Suprapubic skin (tissue), 4 donors: ENCODE measurements around the gene RNF215. TPM values are rescaled to one million over a fixed set of nuclear protein-coding genes. Genes with fewer than 3 reads are reported as not detected.

Source experiments
- DNase-seq, 2 donors: peaks; one replicate each; pipeline ENCODE4 v3.0.0-alpha.2; 2019; ENCODE audit warnings: low spot score in 2 of 2
- H3K27ac ChIP-seq: fragments of 200-600 bp; sonication (generic); one replicate; pipeline ENCODE4 v1.5.1; 2019
- H3K27me3 ChIP-seq: fragments of 200-600 bp; sonication (generic); one replicate; pipeline ENCODE4 v1.5.1; 2019
- H3K36me3 ChIP-seq: fragments of 200-600 bp; sonication (generic); one replicate; pipeline ENCODE4 v1.5.1; 2019
- H3K4me1 ChIP-seq: fragments of 200-600 bp; sonication (generic); one replicate; pipeline ENCODE4 v1.5.1; 2019
- H3K4me3 ChIP-seq: fragments of 200-600 bp; sonication (generic); one replicate; pipeline ENCODE4 v1.5.1; 2019; ENCODE audit warnings: mild to moderate bottlenecking
- H3K9me3 ChIP-seq: fragments of 200-600 bp; sonication (generic); one replicate; pipeline ENCODE4 v1.5.1; 2019
- CTCF ChIP-seq, 2 donors: fragments of 200-600 bp in 1 of 2; fragments of 450-650 bp in 1 of 2; sonication (generic) in 1 of 2; IDR thresholded peaks; one replicate each; pipeline ENCODE4 v1.5.1; 2016 to 2019; ENCODE audit warnings: antibody characterized with exemption in 2 of 2, mild to moderate bottlenecking in 1 of 2, moderate library complexity in 1 of 2
- EP300 ChIP-seq: sonication (generic); formaldehyde crosslinking; IDR thresholded peaks from one replicate; pipeline ENCODE4 v1.6.1; 2017; ENCODE audit warnings: antibody characterized with exemption
- POLR2A ChIP-seq, 2 donors: fragments of 450-650 bp; IDR thresholded peaks; one replicate each; pipeline ENCODE4 v1.6.1; 2017; ENCODE audit warnings: antibody characterized with exemption in 2 of 2, mild to moderate bottlenecking in 2 of 2, moderate library complexity in 2 of 2
- POLR2AphosphoS5 ChIP-seq, 3 donors: sonication (generic); formaldehyde crosslinking; IDR thresholded peaks; one replicate each; pipeline ENCODE4 v1.6.1; 2017; ENCODE audit warnings: antibody characterized with exemption in 3 of 3
- WGBS: methylation state at CpG from one replicate; pipeline ENCODE4 v1.1.5; 2018; 5-methylcytosine and 5-hydroxymethylcytosine counted together
- total RNA-seq, 4 donors: library from RNA; depleted of rRNA; stranded (reverse); fragments of >200 nt; gene quantifications; one replicate each; pipeline ENCODE4 v1.1.0, GENCODE V29; 2016

Gene RNF215
- total RNA-seq, 4 donors from 2014 or later = 6.3 to 15.5 (median 10.2) TPM

DNA sequence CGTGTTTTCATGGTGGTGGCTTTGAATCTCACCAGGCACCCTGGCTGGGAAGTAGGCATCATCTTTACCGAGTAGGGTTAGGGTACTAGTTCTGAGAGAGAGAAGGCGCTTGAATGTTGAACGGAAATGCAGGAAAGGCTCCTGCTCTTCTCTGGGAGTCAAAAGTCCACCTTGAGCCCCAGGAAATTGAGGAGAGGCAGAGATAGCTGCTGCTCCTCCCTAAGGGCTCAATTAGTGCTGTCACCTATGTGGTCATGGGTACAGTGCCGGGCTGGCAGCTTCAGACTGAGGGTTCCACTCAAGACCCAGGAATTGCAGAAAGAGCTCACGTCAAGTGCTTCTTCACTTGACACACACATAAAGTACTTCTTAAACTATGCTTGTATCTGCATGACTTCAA is 28.7 kb downstream of the RNF215 start:
- 87% methylated on average over 6 of the region's 6 CpGs for WGBS
- Histone ChIP-seq H3K4me3 (no peak overlapping the region), H3K27me3 (no peaks in the 10 kb centered on the region), H3K4me1 (peaks cover 33% of the 10 kb centered on the region), H3K27ac (no peak overlapping the region), H3K36me3 (no peaks in the 10 kb centered on the region), H3K9me3 (no peaks in the 10 kb centered on the region)
- TF ChIP-seq EP300 = no peak
- no peak for TF ChIP-seq POLR2AphosphoS5 (IDR thresholded peaks at IDR 0.05)
- no peak for TF ChIP-seq POLR2A (IDR thresholded peaks at IDR 0.05)
- TF ChIP-seq CTCF (IDR thresholded peaks at IDR 0.05) = no peak
- no peak for DNase-seq

DNA sequence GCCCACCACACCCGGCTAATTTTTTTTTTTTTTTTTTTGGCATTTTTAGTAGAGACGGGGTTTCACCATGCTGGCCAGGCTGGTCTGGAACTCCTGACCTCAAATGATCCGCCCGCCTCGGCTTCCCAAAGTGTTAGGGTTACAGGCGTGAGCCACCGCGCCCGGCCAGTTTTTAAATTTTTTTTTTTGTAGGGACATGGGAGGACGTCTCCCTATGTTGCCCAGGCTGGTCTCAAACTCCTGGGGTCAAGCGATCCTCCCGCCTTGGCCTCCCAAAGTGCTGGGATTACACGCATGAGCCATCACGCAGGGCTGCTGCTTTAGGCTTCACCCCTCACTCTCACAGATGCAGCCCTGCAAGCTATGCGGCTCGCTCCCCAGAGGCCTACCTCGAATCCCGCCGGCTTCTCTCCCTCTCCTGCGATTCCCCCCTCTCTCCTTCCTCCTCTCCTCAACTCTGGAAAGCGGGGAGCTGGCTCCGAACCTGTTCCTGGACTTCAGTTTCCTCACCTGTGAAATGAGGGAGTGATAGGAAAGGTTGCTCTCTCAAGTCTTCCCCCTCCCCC is 29.5 kb downstream of the RNF215 start:
- Histone ChIP-seq H3K4me3 (peak overlapping the region; percentile 97), H3K27me3 (no peaks in the 10 kb centered on the region), H3K4me1 (peaks cover 33% of the 10 kb centered on the region), H3K36me3 (peaks cover 4% of the 10 kb centered on the region), H3K27ac (no peak overlapping the region), H3K9me3 (no peaks in the 10 kb centered on the region)
- TF ChIP-seq EP300 (no peak), POLR2AphosphoS5 (IDR thresholded peaks at IDR 0.05) (no peak), POLR2A (IDR thresholded peaks at IDR 0.05) (no peak), CTCF (IDR thresholded peaks at IDR 0.05) (no peak)
- 67% methylated on average over 22 of the region's 22 CpGs for WGBS
- DNase-seq = no peak

DNA sequence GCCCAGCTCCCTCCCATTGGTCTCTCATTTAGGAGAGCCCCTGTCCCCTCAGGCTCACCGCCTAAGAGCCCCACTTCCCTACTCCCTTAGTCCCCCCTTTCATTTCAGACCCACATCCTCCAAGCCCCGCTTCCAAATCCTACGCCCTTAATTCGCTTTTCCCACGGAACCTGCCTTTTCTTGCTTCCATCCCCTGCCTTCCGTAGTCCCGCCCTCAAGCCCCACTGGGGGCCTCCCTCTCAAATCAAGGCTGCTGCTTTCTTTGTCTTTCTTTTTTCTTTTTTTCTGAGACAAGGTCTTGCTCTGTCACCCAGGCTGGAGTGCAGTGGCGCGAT is 30.0 kb downstream of the RNF215 start:
- H3K4me1 ChIP-seq = peaks cover 33% of the 10 kb centered on the region
- peak overlapping the region; percentile 99 for H3K27ac ChIP-seq
- H3K9me3 ChIP-seq = no peaks in the 10 kb centered on the region
- 3% methylated on average over 9 of the region's 9 CpGs for WGBS
- H3K4me3 ChIP-seq = peak overlapping the region; percentile 97
- no peak for DNase-seq
- TF ChIP-seq EP300 (no peak), POLR2A (IDR thresholded peaks at IDR 0.05) (no peak), CTCF (IDR thresholded peaks at IDR 0.05) (no peak), POLR2AphosphoS5 (IDR thresholded peaks at IDR 0.05) (no peak)
- H3K27me3 ChIP-seq = no peaks in the 10 kb centered on the region
- peaks cover 9% of the 10 kb centered on the region for H3K36me3 ChIP-seq

DNA sequence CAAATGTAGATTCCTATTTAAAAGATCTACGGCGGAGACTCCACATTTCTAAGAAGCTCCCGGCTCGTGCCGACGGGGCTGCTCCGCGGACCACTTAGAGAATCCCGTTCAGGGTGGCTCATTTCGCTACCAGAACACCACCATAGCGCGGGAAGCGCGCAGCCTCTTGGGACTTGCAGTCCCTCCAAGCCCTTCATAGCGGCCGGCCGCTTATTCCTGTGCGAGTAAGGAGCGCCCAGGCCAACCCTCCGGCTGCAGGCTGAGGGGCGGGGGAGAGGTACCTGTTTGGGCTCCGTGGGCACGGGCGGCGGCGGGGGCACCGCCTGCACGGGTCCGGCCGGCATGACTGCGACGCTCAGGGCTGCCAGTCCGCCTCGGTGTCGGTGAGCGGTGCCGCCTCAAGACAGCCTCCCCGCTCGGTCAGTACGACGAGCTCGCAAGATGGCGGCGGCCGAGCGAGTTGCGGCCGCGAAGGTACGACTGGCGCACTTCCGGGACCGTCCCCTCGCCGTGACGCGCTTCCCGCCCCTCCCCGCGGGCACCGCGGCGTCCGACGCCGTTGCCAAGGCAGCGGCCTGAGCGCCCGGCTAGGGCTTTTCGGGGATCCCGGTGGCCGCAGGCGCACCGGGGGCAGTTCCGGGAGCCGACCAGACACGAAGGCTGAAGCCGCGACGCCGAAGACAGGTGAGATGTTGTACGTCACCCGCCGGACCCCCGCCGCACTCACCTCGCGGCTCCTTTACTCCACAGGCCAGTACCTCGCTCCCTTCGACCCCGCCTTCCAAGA is 30.6 kb downstream of the RNF215 start, which contains the start of the genes CCDC157 and SF3A1:
CCDC157 (plus strand) TSS at position 559 of the 787 bp plus-strand sequence. CDS start 8,994 bp downstream, outside the sequence.
SF3A1 (minus strand) TSS at position 446 of the 787 bp plus-strand sequence; CDS start at position 344, 102 bp downstream.
- Histone ChIP-seq H3K27me3 (no peaks in the 10 kb centered on the region), H3K4me3 (peak within 1 kb of the TSS; percentile 97), H3K27ac (peak within 1 kb of the TSS; percentile 99), H3K9me3 (no peaks in the 10 kb centered on the region), H3K4me1 (peaks cover 33% of the 10 kb centered on the region), H3K36me3 (peaks cover 15% of the 10 kb centered on the region)
- DNase-seq = peak; percentile 89 to 91
- 0% methylated on average over 21 of the region's 91 CpGs for WGBS
- TF ChIP-seq CTCF (IDR thresholded peaks at IDR 0.05) (no peak), POLR2A (IDR thresholded peaks at IDR 0.05) (peak; percentile 89 to 91), POLR2AphosphoS5 (IDR thresholded peaks at IDR 0.05) (peak; percentile 89 to 95 (median 94))

DNA sequence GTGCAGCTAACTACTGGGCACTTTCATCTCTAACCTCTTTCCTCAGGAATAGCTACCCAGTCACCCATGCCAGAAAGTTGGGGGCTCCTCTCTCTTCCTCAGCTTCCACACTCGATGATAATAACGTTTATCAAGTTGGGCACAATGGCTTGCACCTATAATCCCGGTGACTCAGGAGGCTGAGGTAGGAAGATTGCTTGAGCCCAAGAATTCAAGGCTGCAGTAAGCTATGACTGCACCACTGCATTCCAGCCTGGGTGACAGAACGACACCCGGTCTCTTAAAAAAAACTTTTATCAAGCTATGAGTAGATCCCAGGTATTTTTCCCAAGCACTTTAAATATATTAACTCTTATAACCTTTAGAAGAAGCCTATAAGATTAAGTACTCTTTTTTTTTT is 32.6 kb downstream of the RNF215 start:
- peak overlapping the region; percentile 97 for H3K4me3 ChIP-seq
- no peaks in the 10 kb centered on the region for H3K9me3 ChIP-seq
- TF ChIP-seq CTCF (IDR thresholded peaks at IDR 0.05) = no peak
- TF ChIP-seq EP300 = no peak
- TF ChIP-seq POLR2A (IDR thresholded peaks at IDR 0.05) = no peak
- TF ChIP-seq POLR2AphosphoS5 (IDR thresholded peaks at IDR 0.05) = no peak
- no peak overlapping the region for H3K27ac ChIP-seq
- H3K36me3 ChIP-seq = peaks cover 28% of the 10 kb centered on the region
- no peak for DNase-seq
- H3K4me1 ChIP-seq = peaks cover 33% of the 10 kb centered on the region
- H3K27me3 ChIP-seq = no peaks in the 10 kb centered on the region
- 65% methylated on average over 5 of the region's 5 CpGs for WGBS
